K562 (cell line): ENCODE results near the gene SPINK9. TPM values are rescaled to one million over a fixed set of nuclear protein-coding genes. Genes with fewer than 3 reads are reported as not detected.
A peak's percentile ranks its signal among the peaks of the same experiment; 100 is the strongest.

ENCODE experiments used
- FOXJ3 ChIP-seq: sonication (generic); formaldehyde crosslinking; IDR thresholded peaks from 2 replicates; pipeline ENCODE4 v1.4.0; 2020; ENCODE audit warnings: mild to moderate bottlenecking, missing genetic modification reagents
- GABPB2 ChIP-seq: fragments of 250-450 bp; sonication (Bioruptor Pico); conservative IDR thresholded peaks from 2 replicates; pipeline ENCODE4 v1.5.1; 2021; ENCODE audit warnings: mild to moderate bottlenecking
- HDAC6 ChIP-seq: IDR thresholded peaks from 2 replicates; pipeline ENCODE4 v1.6.1; 2012; ENCODE audit warnings: low read depth, mild to moderate bottlenecking, control low read depth, inconsistent platforms, low read length, moderate library complexity
- MBD1 ChIP-seq: fragments of 250-450 bp; sonication (Bioruptor Pico); IDR thresholded peaks from 2 replicates; pipeline ENCODE4 v1.8.0; 2022; ENCODE audit warnings: inconsistent platforms
- MBD2 ChIP-seq: sonication (generic); IDR thresholded peaks from 2 replicates; pipeline ENCODE4 v1.6.1; 2016; ENCODE audit warnings: low read depth, borderline replicate concordance
- NFIX ChIP-seq: fragments of 250-450 bp; sonication (Bioruptor Pico); IDR thresholded peaks from 2 replicates; pipeline ENCODE4 v1.4.0; 2020; ENCODE audit warnings: low read depth, mild to moderate bottlenecking, moderate library complexity
- POLR2A ChIP-seq: fragments of 450-650 bp; conservative IDR thresholded peaks from 2 replicates; pipeline ENCODE4 v1.6.1; 2016
- SIRT6 ChIP-seq: IDR thresholded peaks from one replicate; pipeline ENCODE4 v1.6.1; 2012; ENCODE audit warnings: low read depth, mild to moderate bottlenecking, control low read depth, inconsistent platforms, low read length, moderate library complexity
- USF1 ChIP-seq: sonication (generic); formaldehyde crosslinking; IDR thresholded peaks from 2 replicates; pipeline ENCODE4 v1.9.0; 2022; ENCODE audit warnings: mild to moderate bottlenecking, missing genetic modification reagents
- XRCC3 ChIP-seq: fragments of 450-650 bp; IDR thresholded peaks from 2 replicates; pipeline ENCODE4 v1.6.1; 2017; ENCODE audit warnings: mild to moderate bottlenecking, moderate library complexity
- ZBTB9 ChIP-seq: fragments of 450-650 bp; formaldehyde crosslinking; IDR thresholded peaks from 2 replicates; pipeline ENCODE4 v1.4.0; 2020; ENCODE audit warnings: mild to moderate bottlenecking, moderate library complexity
- ZNF217 ChIP-seq: sonication (generic); formaldehyde crosslinking; IDR thresholded peaks from 2 replicates; pipeline ENCODE4 v1.8.0; 2022; ENCODE audit warnings: mild to moderate bottlenecking, missing genetic modification reagents
- ZNF318 ChIP-seq, 2 experiments: fragments of 450-650 bp; IDR thresholded peaks; 2 replicates each; pipeline ENCODE4 v1.6.1; 2016; ENCODE audit warnings: mild to moderate bottlenecking in 2 of 2, borderline replicate concordance in 1 of 2, low read depth in 1 of 2, moderate library complexity in 1 of 2
- ZNF551 ChIP-seq: fragments of 250-450 bp; sonication (Bioruptor Pico); IDR thresholded peaks from 2 replicates; pipeline ENCODE4 v1.5.0; 2021; ENCODE audit warnings: mild to moderate bottlenecking, moderate library complexity
- ZNF785 ChIP-seq: fragments of 250-450 bp; sonication (Bioruptor Pico); IDR thresholded peaks from 2 replicates; pipeline ENCODE4 v1.4.0; 2020; ENCODE audit warnings: mild to moderate bottlenecking
- polyA plus RNA-seq, 8 experiments: library from polyadenylated mRNA; depleted of rRNA in 4 of 8; stranded (reverse) in 5 of 8; unstranded in 3 of 8; fragments of >200 nt; fragmentation: Nextera tagmentation in 2 of 8; fragmentation: Illumina TruSeq in 1 of 8; extraction: Ambion mirVana in 2 of 8; extraction: Trizol in 1 of 8; gene quantifications; 2 replicates each; pipeline versions ENCODE4 v1.2.1 to v1.2.3, GENCODE V29; 2011 to 2014; ENCODE audit warnings: inconsistent platforms in 1 of 8, missing spikeins in 1 of 8
- total RNA-seq, 7 experiments: library from RNA; depleted of rRNA in 6 of 7; stranded (reverse); fragments of >200 nt in 6 of 7; fragmentation: Illumina TruSeq in 2 of 7; extraction: Trizol in 2 of 7; gene quantifications; 2 replicates each; pipeline versions ENCODE4 v1.2.1 to v1.2.3, GENCODE V29; 2011 to 2021; ENCODE audit warnings: low replicate concordance in 1 of 7

Gene SPINK9
- total and polyA plus RNA-seq, 9 of the 15 experiments (the other 6 are each of a cell fraction or from before 2014, with no cell fraction given), result not detected

- TF ChIP-seq ZNF318 (IDR thresholded peaks at IDR 0.05; ENCODE audit: borderline replicate concordance in 1 of 2, low read depth in 1 of 2) (0 out of 4 replicates have a peak, but pooled peaks of 1 of the 2 experiments have one; percentile 25), GABPB2 (no peak), ZNF551 (no peak), ZBTB9 (0 out of 2 replicates have a peak, but pooled peaks have one; percentile 30), ZNF217 (no peak), USF1 (CRISPR knock-in tag) (peak; percentile 39; the same call in 1 of the 2 replicates), NFIX (CRISPR knock-in tag) (no peak), MBD2 (peak; percentile 56), MBD1 (CRISPR knock-in tag) (no peak), ZNF785 (no peak), FOXJ3 (CRISPR knock-in tag) (no peak), HDAC6 (no peak), SIRT6 (no peak), POLR2A (peak; percentile 91), XRCC3 (no peak)
These were observed 48.4 kb downstream of the SPINK9 start, which contains the start of gene FBXO38 (continued) for GRCh38 chr5:148383564-148384379.
